VCaP (cell line): ENCODE measurements around the gene RNF181.

Source experiments
- H3K27ac ChIP-seq: fragments of 450-650 bp; 2 replicates; pipeline ENCODE4 v1.5.1; 2017
- TF ChIP-seq, protein P1 (sequence below): fragments of 450-650 bp; conservative IDR thresholded peaks from 2 replicates; pipeline ENCODE4 v1.5.1; 2017; ENCODE audit warnings: mild to moderate bottlenecking, moderate library complexity

RNF181 gene

DNA sequence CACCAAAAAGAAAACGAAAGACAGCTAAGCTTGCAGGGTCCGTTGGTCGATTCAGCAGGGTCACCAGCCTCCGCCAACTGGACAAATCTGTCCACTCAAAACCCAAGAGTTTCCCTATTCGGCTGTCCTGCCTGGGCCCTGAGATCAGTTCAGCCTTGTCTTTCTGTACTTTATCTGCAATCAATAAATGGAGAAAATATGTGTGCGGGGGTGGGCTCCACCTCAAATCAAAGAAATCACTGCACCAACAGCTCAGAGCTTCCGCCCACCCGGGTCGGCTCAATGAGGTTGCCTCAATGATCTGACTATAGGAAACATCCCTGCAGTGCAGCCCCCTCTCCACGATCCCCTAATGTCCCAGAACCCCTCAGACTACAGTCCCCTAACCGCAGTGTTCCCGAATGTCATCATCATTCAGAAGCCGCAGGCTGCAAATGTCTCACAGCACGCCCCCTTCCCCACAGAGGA, 34.7 kb upstream of the RNF181 start:
- TF ChIP-seq, protein P1, sequence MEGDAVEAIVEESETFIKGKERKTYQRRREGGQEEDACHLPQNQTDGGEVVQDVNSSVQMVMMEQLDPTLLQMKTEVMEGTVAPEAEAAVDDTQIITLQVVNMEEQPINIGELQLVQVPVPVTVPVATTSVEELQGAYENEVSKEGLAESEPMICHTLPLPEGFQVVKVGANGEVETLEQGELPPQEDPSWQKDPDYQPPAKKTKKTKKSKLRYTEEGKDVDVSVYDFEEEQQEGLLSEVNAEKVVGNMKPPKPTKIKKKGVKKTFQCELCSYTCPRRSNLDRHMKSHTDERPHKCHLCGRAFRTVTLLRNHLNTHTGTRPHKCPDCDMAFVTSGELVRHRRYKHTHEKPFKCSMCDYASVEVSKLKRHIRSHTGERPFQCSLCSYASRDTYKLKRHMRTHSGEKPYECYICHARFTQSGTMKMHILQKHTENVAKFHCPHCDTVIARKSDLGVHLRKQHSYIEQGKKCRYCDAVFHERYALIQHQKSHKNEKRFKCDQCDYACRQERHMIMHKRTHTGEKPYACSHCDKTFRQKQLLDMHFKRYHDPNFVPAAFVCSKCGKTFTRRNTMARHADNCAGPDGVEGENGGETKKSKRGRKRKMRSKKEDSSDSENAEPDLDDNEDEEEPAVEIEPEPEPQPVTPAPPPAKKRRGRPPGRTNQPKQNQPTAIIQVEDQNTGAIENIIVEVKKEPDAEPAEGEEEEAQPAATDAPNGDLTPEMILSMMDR, result no peak
- peak overlapping the region; percentile 79 for H3K27ac ChIP-seq

DNA sequence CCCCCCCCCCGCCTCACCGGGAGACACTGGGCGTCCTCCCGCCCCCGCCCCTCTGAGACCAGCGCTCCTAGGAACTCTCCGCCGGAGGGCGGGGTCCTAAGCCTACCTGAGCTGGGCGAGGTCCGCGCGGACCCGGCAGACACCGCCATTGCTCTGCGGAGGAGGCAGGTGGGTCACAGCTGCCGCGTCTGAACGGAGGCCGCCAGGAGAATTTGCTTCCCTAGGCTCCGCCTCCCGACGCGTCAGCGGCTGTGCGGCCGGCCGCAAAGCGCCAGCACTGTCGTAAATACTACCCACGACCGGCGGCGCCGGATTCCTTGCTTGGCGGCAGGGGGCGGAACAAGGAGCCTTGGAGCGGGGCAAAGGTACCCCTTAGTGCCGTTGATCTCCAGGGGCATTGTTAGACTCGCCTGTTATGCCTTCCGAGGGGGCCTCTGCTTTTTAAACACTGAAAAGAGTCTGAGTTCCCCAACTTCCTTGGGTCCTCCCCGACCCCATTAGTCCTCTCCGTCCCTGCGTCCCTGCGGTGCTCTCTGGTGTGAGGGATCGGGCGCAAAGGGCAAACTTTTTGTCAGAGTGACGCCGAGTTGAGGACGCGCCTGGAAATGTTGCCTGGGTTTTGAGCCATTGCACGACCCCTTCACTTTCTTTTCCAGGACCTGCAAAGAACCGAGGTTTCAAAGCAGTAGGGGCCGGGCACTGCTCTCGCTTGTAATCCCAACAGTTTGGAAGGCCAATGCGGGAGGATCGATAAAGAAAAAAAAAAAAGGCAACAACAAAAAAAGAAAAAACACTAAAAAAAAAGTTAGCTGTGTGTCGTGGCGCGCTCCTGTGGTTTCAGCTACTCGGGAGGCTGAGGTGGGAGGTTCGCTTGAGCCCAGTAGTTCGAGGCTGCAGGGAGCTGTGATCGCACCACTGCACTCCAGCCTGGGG, 34.0 kb upstream of the RNF181 start, which contains the start of gene GGCX:
Gene GGCX, minus strand, starts transcription at position 214 of the 933 bp plus-strand sequence. Its CDS starts 65 bp downstream, at position 149.
- TF ChIP-seq, protein P1, result no peak

GRCh38 chr2:85564144-85564563, 31.4 kb upstream of the RNF181 start:
- H3K27ac ChIP-seq, result no peak overlapping the region
- TF ChIP-seq, protein P1, result no peak

More for the DNA sequence above, 34.0 kb upstream of the RNF181 start, which contains the start of gene GGCX:
- H3K27ac ChIP-seq, result peak within 1 kb of the TSS; percentile 79

GRCh38 chr2:85566265-85566664, 29.3 kb upstream of the RNF181 start:
- no peak overlapping the region for H3K27ac ChIP-seq
- TF ChIP-seq, protein P1, result no peak

DNA sequence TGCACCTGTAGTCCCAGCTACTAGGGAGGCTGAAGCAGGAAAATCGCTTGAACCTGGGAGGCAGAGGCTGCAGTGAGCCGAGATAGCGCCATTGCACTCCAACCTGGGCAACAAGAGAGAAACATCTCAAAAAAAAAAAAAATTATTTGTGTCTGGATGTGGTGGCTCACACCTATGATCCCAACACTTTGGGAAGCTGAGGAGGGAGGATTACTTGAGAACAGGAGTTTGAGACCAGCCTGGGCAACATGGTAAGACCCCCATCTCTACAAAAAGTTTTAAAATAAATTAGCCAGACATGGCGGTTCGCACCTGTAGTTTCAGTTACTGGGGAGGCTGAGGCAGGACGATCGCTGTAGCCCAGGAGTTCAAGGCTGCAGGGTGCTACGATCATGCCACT, 19.8 kb upstream of the RNF181 start:
- H3K27ac ChIP-seq, result no peak overlapping the region
- TF ChIP-seq, protein P1, result no peak

GRCh38 chr2:85577063-85577385, 18.5 kb upstream of the RNF181 start:
- H3K27ac ChIP-seq, result no peak overlapping the region
- TF ChIP-seq, protein P1, result no peak

DNA sequence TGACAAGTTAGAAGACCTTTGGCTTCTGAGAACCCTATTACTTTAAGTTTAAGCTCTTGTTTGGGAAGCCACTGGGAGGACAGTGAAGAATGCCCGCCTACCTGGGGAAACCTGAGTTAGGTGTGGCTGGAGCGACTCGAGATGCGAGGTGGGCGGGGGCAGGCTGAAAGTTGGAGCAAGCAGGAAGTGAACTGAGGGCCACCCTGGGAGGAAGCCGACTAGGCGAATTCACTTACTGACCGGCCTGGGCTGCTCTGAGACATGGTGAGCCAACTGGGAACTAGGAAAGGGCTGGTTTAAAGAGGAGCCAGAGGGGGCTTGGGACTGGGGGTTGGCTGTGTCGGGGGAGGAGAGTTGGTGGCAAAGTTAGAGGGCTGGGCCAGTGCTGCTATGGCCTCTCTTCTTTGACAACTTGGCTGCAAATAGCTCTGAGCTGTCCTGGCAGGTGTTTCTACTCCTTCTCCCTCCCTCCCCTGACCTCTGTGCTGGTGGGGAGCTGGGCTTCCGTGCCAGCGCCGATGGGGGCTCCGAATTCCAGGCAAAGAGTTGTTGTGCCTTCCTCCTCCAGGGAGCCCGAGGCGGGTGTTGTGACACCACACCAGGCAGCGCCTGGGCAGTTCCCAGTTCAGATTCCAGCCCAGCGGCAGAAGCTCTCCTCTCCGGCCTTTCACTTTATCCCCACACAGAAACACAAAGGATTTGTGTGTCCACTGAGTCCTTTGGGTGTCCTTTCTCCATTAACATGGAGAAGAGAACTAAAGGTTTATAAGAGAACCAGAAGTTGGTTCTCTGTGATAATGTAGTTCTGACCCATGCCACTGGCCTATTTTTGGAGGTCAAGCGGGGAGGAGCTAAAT, 17.9 kb upstream of the RNF181 start, which contains the start of gene VAMP8:
Gene VAMP8, plus strand, starts transcription at position 201 of the 857 bp plus-strand sequence. Its CDS starts 61 bp downstream, at position 262.
- TF ChIP-seq, protein P1, result no peak
- H3K27ac ChIP-seq, result no peak within 1 kb of the TSS
